ENCODE measurements around the gene VRK2.

DNA sequence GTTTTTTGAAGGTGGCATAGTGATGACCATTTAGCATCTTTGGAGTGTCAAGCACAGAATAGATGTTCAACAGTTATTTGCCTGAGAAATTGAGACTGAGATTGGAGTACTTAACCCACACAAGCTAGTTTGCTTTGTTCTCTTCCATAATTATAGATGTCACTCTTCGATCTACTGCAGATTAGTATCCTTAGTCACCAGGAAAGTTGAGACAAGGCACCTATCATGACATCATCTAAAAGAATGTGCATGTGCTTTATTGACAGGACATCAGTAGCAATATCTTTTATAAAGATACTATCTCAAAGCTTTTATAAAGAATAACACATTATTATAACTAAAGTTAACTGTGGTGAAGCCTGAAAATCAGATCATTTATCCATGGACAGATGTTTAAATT lies 6.4 kb downstream of the VRK2 start:
- TF ChIP-seq POLR2AphosphoS5 (IDR thresholded peaks at IDR 0.05): no peak
- TF ChIP-seq, protein P1, sequence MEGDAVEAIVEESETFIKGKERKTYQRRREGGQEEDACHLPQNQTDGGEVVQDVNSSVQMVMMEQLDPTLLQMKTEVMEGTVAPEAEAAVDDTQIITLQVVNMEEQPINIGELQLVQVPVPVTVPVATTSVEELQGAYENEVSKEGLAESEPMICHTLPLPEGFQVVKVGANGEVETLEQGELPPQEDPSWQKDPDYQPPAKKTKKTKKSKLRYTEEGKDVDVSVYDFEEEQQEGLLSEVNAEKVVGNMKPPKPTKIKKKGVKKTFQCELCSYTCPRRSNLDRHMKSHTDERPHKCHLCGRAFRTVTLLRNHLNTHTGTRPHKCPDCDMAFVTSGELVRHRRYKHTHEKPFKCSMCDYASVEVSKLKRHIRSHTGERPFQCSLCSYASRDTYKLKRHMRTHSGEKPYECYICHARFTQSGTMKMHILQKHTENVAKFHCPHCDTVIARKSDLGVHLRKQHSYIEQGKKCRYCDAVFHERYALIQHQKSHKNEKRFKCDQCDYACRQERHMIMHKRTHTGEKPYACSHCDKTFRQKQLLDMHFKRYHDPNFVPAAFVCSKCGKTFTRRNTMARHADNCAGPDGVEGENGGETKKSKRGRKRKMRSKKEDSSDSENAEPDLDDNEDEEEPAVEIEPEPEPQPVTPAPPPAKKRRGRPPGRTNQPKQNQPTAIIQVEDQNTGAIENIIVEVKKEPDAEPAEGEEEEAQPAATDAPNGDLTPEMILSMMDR (IDR thresholded peaks at IDR 0.05 in 8 of 11, conservative IDR thresholded peaks at IDR 0.05 in 3 of 11): no peak

Data from spleen (tissue), 7 donors.